ENCODE measurements around the gene SYT7.

GRCh38 chr11:61531044-61531443 is 49.8 kb downstream of the SYT7 start:
- TF ChIP-seq POLR2AphosphoS5 (IDR thresholded peaks at IDR 0.05; ENCODE audit: low read depth, low read length) (no peak), REST (IDR thresholded peaks at IDR 0.05; ENCODE audit: insufficient read depth in 1 of 2, low read depth in 2 of 2, low read length in 1 of 2) (no peak), CTCF (IDR thresholded peaks at IDR 0.05) (no peak)
